HG03135 (cell line): ENCODE data around the gene ZNF473.
"Not testable (repeated sequence)": the region's sequence is repeated elsewhere in the genome, so short reads cannot be mapped to it uniquely, and the experiment has no call there.

Experiments
- ATAC-seq: cut with Tn5 transposase; IDR thresholded peaks from one replicate; pipeline ENCODE4 v1.9.1; 2021; ENCODE audit warnings: mild to moderate bottlenecking, moderate library complexity; ENCODE audit not compliant: unreplicated experiment

Gene ZNF473

GRCh38 chr19:50047671-50048070 lies 21.9 kb downstream of the ZNF473 start:
- ATAC-seq = no peak

GRCh38 chr19:50050406-50051227 lies 24.8 kb downstream of the ZNF473 start:
- no peak for ATAC-seq

GRCh38 chr19:50051228-50051895 lies 25.6 kb downstream of the ZNF473 start:
- ATAC-seq = not testable (repeated sequence)

GRCh38 chr19:50051964-50052363 lies 26.2 kb downstream of the ZNF473 start:
- no peak for ATAC-seq

GRCh38 chr19:50053119-50053518 lies 27.3 kb downstream of the ZNF473 start:
- ATAC-seq = no peak

GRCh38 chr19:50058425-50058824 lies 32.6 kb downstream of the ZNF473 start:
- ATAC-seq = no peak

- no peak for ATAC-seq
These were observed 33.2 kb downstream of the ZNF473 start for GRCh38 chr19:50059045-50059444.

- no peak for ATAC-seq
These were observed 34.3 kb downstream of the ZNF473 start for GRCh38 chr19:50060107-50060506.

GRCh38 chr19:50061650-50062049 lies 35.8 kb downstream of the ZNF473 start:
- no peak for ATAC-seq

GRCh38 chr19:50065938-50066337 lies 40.1 kb downstream of the ZNF473 start:
- no peak for ATAC-seq

- ATAC-seq = no peak
These were observed 41.8 kb downstream of the ZNF473 start for GRCh38 chr19:50067575-50067974.

- not testable (repeated sequence) for ATAC-seq
These were observed 42.6 kb downstream of the ZNF473 start for GRCh38 chr19:50068382-50068781.

GRCh38 chr19:50075076-50075475 lies 49.3 kb downstream of the ZNF473 start:
- ATAC-seq = not testable (repeated sequence)

- not testable (repeated sequence) for ATAC-seq
These were observed 50.0 kb downstream of the ZNF473 start for GRCh38 chr19:50075644-50076372.

GRCh38 chr19:50076581-50077355 lies 51.0 kb downstream of the ZNF473 start:
- not testable (repeated sequence) for ATAC-seq

- not testable (repeated sequence) for ATAC-seq
These were observed 53.2 kb downstream of the ZNF473 start for GRCh38 chr19:50079014-50079413.

- not testable (repeated sequence) for ATAC-seq
These were observed 58.6 kb downstream of the ZNF473 start for GRCh38 chr19:50084440-50084839.

GRCh38 chr19:50087153-50087552 lies 61.3 kb downstream of the ZNF473 start:
- ATAC-seq = not testable (repeated sequence)

- not testable (repeated sequence) for ATAC-seq
These were observed 64.9 kb downstream of the ZNF473 start for GRCh38 chr19:50090706-50091105.

- ATAC-seq = not testable (repeated sequence)
These were observed 66.0 kb downstream of the ZNF473 start for GRCh38 chr19:50091786-50092185.

GRCh38 chr19:50092597-50092996 lies 66.8 kb downstream of the ZNF473 start:
- not testable (repeated sequence) for ATAC-seq
